CD14-positive monocyte (primary cell): ENCODE measurements around the gene GALK2. TPM values are rescaled to one million over a fixed set of nuclear protein-coding genes. Genes with fewer than 3 reads are reported as not detected.

Source experiments
- DNase-seq, 3 donors: peaks; one replicate each; pipeline ENCODE4 v3.0.0-alpha.2; 2011 to 2022
- H2AFZ ChIP-seq: 2 replicates; pipeline ENCODE4 v1.6.0; 2012; ENCODE audit warnings: mild to moderate bottlenecking, low read depth, low read length, inconsistent platforms; ENCODE audit not compliant: insufficient read depth, poor library complexity, severe bottlenecking
- H3K27ac ChIP-seq, 2 donors: 1 replicate in 1 of 2; 2 replicates in 1 of 2; pipeline ENCODE4 v1.5.1; 2012 to 2013; ENCODE audit warnings: low read length in 2 of 2, control low read depth in 1 of 2, inconsistent platforms in 1 of 2, low read depth in 1 of 2, mild to moderate bottlenecking in 1 of 2
- H3K27me3 ChIP-seq, 2 donors: one replicate each; pipeline versions ENCODE4 v1.6.0 to v1.6.1; 2011 to 2013; ENCODE audit warnings: low read length in 2 of 2; ENCODE audit not compliant: control insufficient read depth in 2 of 2, insufficient read depth in 2 of 2
- H3K36me3 ChIP-seq, 2 donors: replicated peaks in 1 of 2; 1 replicate in 1 of 2; 2 replicates in 1 of 2; pipeline versions ENCODE4 v1.5.1 to v1.6.1; 2012 to 2013; ENCODE audit warnings: low read length in 2 of 2, control low read depth in 1 of 2, inconsistent platforms in 1 of 2, mild to moderate bottlenecking in 1 of 2; ENCODE audit not compliant: insufficient read depth in 2 of 2, control insufficient read depth in 1 of 2
- H3K4me1 ChIP-seq, 2 donors: 1 replicate in 1 of 2; 2 replicates in 1 of 2; pipeline versions ENCODE4 v1.5.1 to v1.6.1; 2012 to 2013; ENCODE audit warnings: low read length in 2 of 2, control low read depth in 1 of 2, inconsistent platforms in 1 of 2, mild to moderate bottlenecking in 1 of 2, moderate library complexity in 1 of 2; ENCODE audit not compliant: insufficient read depth in 2 of 2, control insufficient read depth in 1 of 2
- H3K4me2 ChIP-seq: replicated peaks from 2 replicates; pipeline ENCODE3; 2012; ENCODE audit warnings: low read length, moderate library complexity, mild to moderate bottlenecking; ENCODE audit not compliant: poor library complexity, severe bottlenecking; ENCODE audit errors: extremely low read depth
- H3K4me3 ChIP-seq, 3 experiments: fragments of 200-600 bp in 1 of 3; sonication (generic) in 1 of 3; replicated peaks in 1 of 3; 1 replicate in 2 of 3; 2 replicates in 1 of 3; pipeline ENCODE4 v1.5.1; 2011 to 2013; ENCODE audit warnings: low read length in 3 of 3, mild to moderate bottlenecking in 3 of 3, control low read depth in 2 of 3, low read depth in 2 of 3, inconsistent platforms in 1 of 3, moderate library complexity in 1 of 3
- H3K79me2 ChIP-seq: 2 replicates; pipeline ENCODE4 v1.6.0; 2012; ENCODE audit warnings: mild to moderate bottlenecking, control low read depth, inconsistent platforms, low read length, moderate library complexity; ENCODE audit not compliant: insufficient read depth
- H3K9ac ChIP-seq: 2 replicates; pipeline ENCODE4 v1.6.0; 2017; ENCODE audit warnings: low read length, mild to moderate bottlenecking; ENCODE audit not compliant: insufficient read depth, poor library complexity, severe bottlenecking
- H3K9me3 ChIP-seq, 2 donors: replicated peaks in 1 of 2; 1 replicate in 1 of 2; 2 replicates in 1 of 2; pipeline versions ENCODE4 v1.5.1 to v1.6.1; 2012 to 2013; ENCODE audit warnings: low read length in 2 of 2, control low read depth in 1 of 2; ENCODE audit not compliant: control insufficient read depth in 1 of 2, insufficient read depth in 1 of 2
- H4K20me1 ChIP-seq: 2 replicates; pipeline ENCODE4 v1.6.0; 2012; ENCODE audit warnings: mild to moderate bottlenecking, low read length, control low read depth, moderate library complexity; ENCODE audit not compliant: insufficient read depth
- H3K27ac Mint-ChIP-seq, 7 donors: one replicate each; pipeline ENCODE4 v1.8.0; 2020; ENCODE audit warnings: mild to moderate bottlenecking in 7 of 7, mixed read lengths in 7 of 7, moderate library complexity in 6 of 7, inconsistent platforms in 2 of 7
- H3K27me3 Mint-ChIP-seq, 3 donors: one replicate each; pipeline ENCODE4 v1.8.0; 2021 to 2022; ENCODE audit warnings: low read depth in 3 of 3, mild to moderate bottlenecking in 3 of 3, mixed read lengths in 3 of 3, moderate library complexity in 3 of 3, inconsistent platforms in 1 of 3
- H3K36me3 Mint-ChIP-seq, 2 donors: one replicate each; pipeline ENCODE4 v1.8.0; 2020; ENCODE audit warnings: mixed read lengths in 2 of 2, inconsistent platforms in 1 of 2, mild to moderate bottlenecking in 1 of 2
- H3K4me1 Mint-ChIP-seq: one replicate; pipeline ENCODE4 v1.8.0; 2020; ENCODE audit warnings: mild to moderate bottlenecking, mixed read lengths
- H3K4me3 Mint-ChIP-seq, 2 donors: one replicate each; pipeline ENCODE4 v1.8.0; 2020; ENCODE audit warnings: mild to moderate bottlenecking in 2 of 2, mixed read lengths in 2 of 2, moderate library complexity in 1 of 2
- H3K9me3 Mint-ChIP-seq, 7 donors: one replicate each; pipeline ENCODE4 v1.8.0; 2020 to 2022; ENCODE audit warnings: mixed read lengths in 7 of 7, mild to moderate bottlenecking in 6 of 7, moderate library complexity in 6 of 7, inconsistent platforms in 2 of 7
- CTCF ChIP-seq: fragments of 200-600 bp; IDR thresholded peaks from one replicate; pipeline ENCODE4 v1.8.0; 2022; ENCODE audit warnings: antibody characterized with exemption, mild to moderate bottlenecking
- intact Hi-C, 2 donors: fragments of 100-400 bp; cut with micrococcal nuclease; formaldehyde crosslinking; loops; one replicate each; pipeline versions ENCODE4 v1.15.0 to v1.15.1; 2023
- polyA plus RNA-seq, 3 donors: library from polyadenylated mRNA; depleted of rRNA in 1 of 3; unstranded in 2 of 3; stranded (reverse) in 1 of 3; fragments of 300-500 nt in 2 of 3; fragments of >200 nt in 1 of 3; fragmentation: Illumina TruSeq in 2 of 3; gene quantifications; 1 replicate in 2 of 3; 2 replicates in 1 of 3; pipeline ENCODE4 v1.2.3, GENCODE V29; 2012 to 2021

Gene GALK2
- polyA plus RNA-seq, 3 donors: 14.2 to 16.9 (median 14.5) TPM

GRCh38 chr15:49330166-49330565, 160.1 kb downstream of the GALK2 start:
- Histone ChIP-seq H3K36me3 (peaks cover 17 to 32% of the 10 kb centered on the region in 2 donors), H3K9me3 (no peaks in the 10 kb centered on the region), H3K79me2 (no peaks in the 10 kb centered on the region), H4K20me1 (no peaks in the 10 kb centered on the region), H3K4me2 (no peak overlapping the region), H3K27ac (no peak overlapping the region), H3K27me3 (no peaks in the 10 kb centered on the region), H3K4me3 (no peak overlapping the region), H2AFZ (no peak overlapping the region), H3K9ac (no peak overlapping the region), H3K4me1 (no peaks in the 10 kb centered on the region)
- H3K27me3 Mint-ChIP-seq: no peaks in the 10 kb centered on the region
- no peaks in the 10 kb centered on the region for H3K9me3 Mint-ChIP-seq
- H3K4me1 Mint-ChIP-seq: no peaks in the 10 kb centered on the region
- no peak for DNase-seq
- H3K27ac Mint-ChIP-seq: no peak overlapping the region
- intact Hi-C loops: no loop called here
- H3K36me3 Mint-ChIP-seq: peaks cover 34 to 35% of the 10 kb centered on the region in 2 donors
- no peak overlapping the region for H3K4me3 Mint-ChIP-seq
- no peak for TF ChIP-seq CTCF

DNA sequence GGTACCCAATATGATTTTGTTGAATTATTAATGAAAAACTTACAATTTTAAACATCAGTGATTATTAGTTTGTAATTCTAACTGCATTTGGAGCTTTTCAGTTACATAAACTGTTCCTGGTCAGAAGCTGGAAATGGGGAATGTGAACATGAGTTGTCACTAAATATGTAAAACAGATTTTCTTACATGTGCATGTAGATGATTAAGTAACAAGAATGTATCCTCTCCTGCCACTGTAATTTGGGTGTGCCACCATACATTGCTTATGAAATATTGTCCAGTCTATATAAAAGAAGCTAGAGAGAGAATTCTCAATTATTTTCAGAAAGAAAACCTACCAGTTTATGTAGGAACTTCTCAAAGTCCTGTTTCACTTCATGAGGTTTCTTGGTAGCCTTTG, 161.4 kb downstream of the GALK2 start:
- TF ChIP-seq CTCF: no peak

More for the DNA sequence above, 161.4 kb downstream of the GALK2 start:
- H3K27me3 ChIP-seq: no peaks in the 10 kb centered on the region
- intact Hi-C loops: no loop called here
- no peaks in the 10 kb centered on the region for H3K4me1 ChIP-seq
- Mint-ChIP-seq H3K4me3 (no peak overlapping the region), H3K27ac (no peak overlapping the region), H3K4me1 (no peaks in the 10 kb centered on the region), H3K36me3 (peaks cover 31 to 34% of the 10 kb centered on the region in 2 donors), H3K9me3 (no peaks in the 10 kb centered on the region), H3K27me3 (no peaks in the 10 kb centered on the region)
- H3K36me3 ChIP-seq: peaks cover 17 to 27% of the 10 kb centered on the region in 2 donors
- no peak overlapping the region for H3K4me3 ChIP-seq
- no peaks in the 10 kb centered on the region for H3K9me3 ChIP-seq
- H3K4me2 ChIP-seq: no peak overlapping the region
- H3K27ac ChIP-seq: no peak overlapping the region
- H3K9ac ChIP-seq: no peak overlapping the region
- no peaks in the 10 kb centered on the region for H4K20me1 ChIP-seq
- no peak overlapping the region for H2AFZ ChIP-seq
- H3K79me2 ChIP-seq: no peaks in the 10 kb centered on the region
- no peak for DNase-seq
